ENCODE data around the gene NPPC. TPM values are rescaled to one million over a fixed set of nuclear protein-coding genes. Genes with fewer than 3 reads are reported as not detected.

The NPPC gene
- polyA plus RNA-seq, 1 of the 3 experiments (the other 2 are of a cell fraction), result not detected

GRCh38 chr2:231894566-231895380, 31.4 kb downstream of the NPPC start:
- H3K4me3 ChIP-seq (ENCODE audit: low read depth in 2 of 2, low read length in 1 of 2), result no peak overlapping the region
- H3K27ac ChIP-seq (ENCODE audit: low read depth in 2 of 2, low read length in 1 of 2), result no peak overlapping the region
- no peaks in the 10 kb centered on the region for H4K20me1 ChIP-seq (ENCODE audit: insufficient read depth)
- H3K4me1 ChIP-seq (ENCODE audit: control insufficient read depth in 1 of 2, insufficient read depth in 2 of 2, low read depth in 1 of 2, low read length in 1 of 2), result no peaks in the 10 kb centered on the region
- ChIA-PET CTCF (interaction anchor here (1.1 kb wide), 1 partner anchor 29 kb away, joined by 3 read pairs; no protein-coding TSS in a partner anchor), POLR2A (no interaction called here)
- H3F3A ChIP-seq (replicated peaks; ENCODE audit: insufficient read depth), result no peaks in the 10 kb centered on the region
- H3K27me3 ChIP-seq (ENCODE audit: insufficient read depth), result peaks cover 9% of the 10 kb centered on the region; the same call in 1 of the 2 replicates
- WGBS (ENCODE audit: low lambda C conversion rate), result 67% methylated on average over 13 of the region's 15 CpGs
- no peak overlapping the region for H3K9ac ChIP-seq
- no peak for TF ChIP-seq IRF3 (IDR thresholded peaks at IDR 0.05; ENCODE audit: low read depth, low read length)
- no peak for TF ChIP-seq SIN3A (IDR thresholded peaks at IDR 0.05; ENCODE audit: borderline replicate concordance, low read depth, low read length)
- TF ChIP-seq ELF1 (IDR thresholded peaks at IDR 0.05), result no peak
- TF ChIP-seq NFIC (IDR thresholded peaks at IDR 0.05; ENCODE audit: borderline replicate concordance), result no peak
- no peak for TF ChIP-seq MEF2A (IDR thresholded peaks at IDR 0.05; ENCODE audit: borderline replicate concordance, low read depth)
- no peak for TF ChIP-seq CTCF (IDR thresholded peaks at IDR 0.05)
- no peak for TF ChIP-seq FOXJ3 (CRISPR knock-in tag; IDR thresholded peaks at IDR 0.05)
- TF ChIP-seq RAD21 (IDR thresholded peaks at IDR 0.05; ENCODE audit: low read length), result no peak
- TF ChIP-seq USF2 (IDR thresholded peaks at IDR 0.05; ENCODE audit: borderline replicate concordance, low read depth, low read length), result no peak
- H3K9me3 ChIP-seq, result no peaks in the 10 kb centered on the region
- no peak overlapping the region for H3K4me2 ChIP-seq
- no peaks in the 10 kb centered on the region for H3K9me2 ChIP-seq
- no peak overlapping the region for H2AFZ ChIP-seq (ENCODE audit: low read depth)
- no peaks in the 10 kb centered on the region for H3K36me3 ChIP-seq (replicated peaks in 1 of 2; ENCODE audit: control insufficient read depth in 1 of 2, insufficient read depth in 2 of 2, low read length in 1 of 2)
- no peaks in the 10 kb centered on the region for H3K79me2 ChIP-seq (ENCODE audit: insufficient read depth)
- DNase-seq, result no peak

GRCh38 chr2:231891514-231891905, 34.7 kb downstream of the NPPC start:
- Histone ChIP-seq H2AFZ (ENCODE audit: low read depth) (no peak overlapping the region), H4K20me1 (ENCODE audit: insufficient read depth) (no peaks in the 10 kb centered on the region), H3K9ac (no peak overlapping the region), H3K4me2 (no peak overlapping the region), H3K27me3 (ENCODE audit: insufficient read depth) (peaks cover 9% of the 10 kb centered on the region; the same call in 1 of the 2 replicates), H3K4me1 (ENCODE audit: control insufficient read depth in 1 of 2, insufficient read depth in 2 of 2, low read depth in 1 of 2, low read length in 1 of 2) (no peaks in the 10 kb centered on the region), H3K36me3 (replicated peaks in 1 of 2; ENCODE audit: control insufficient read depth in 1 of 2, insufficient read depth in 2 of 2, low read length in 1 of 2) (no peaks in the 10 kb centered on the region), H3K4me3 (ENCODE audit: low read depth in 2 of 2, low read length in 1 of 2) (no peak overlapping the region), H3K9me3 (no peaks in the 10 kb centered on the region), H3K79me2 (ENCODE audit: insufficient read depth) (no peaks in the 10 kb centered on the region), H3K9me2 (no peaks in the 10 kb centered on the region), H3F3A (replicated peaks; ENCODE audit: insufficient read depth) (no peaks in the 10 kb centered on the region), H3K27ac (ENCODE audit: low read depth in 2 of 2, low read length in 1 of 2) (no peak overlapping the region)
- no peak for DNase-seq
- CTCF ChIA-PET, result interaction anchor here (1.4 to 1.5 kb wide), 2 partner anchors 10 to 14 kb away, joined by 4 read pairs; no protein-coding TSS in a partner anchor
- POLR2A ChIA-PET, result no interaction called here
- WGBS (ENCODE audit: low lambda C conversion rate), result 70% methylated on average over 10 of the region's 11 CpGs
- TF ChIP-seq TAF1 (IDR thresholded peaks at IDR 0.05; ENCODE audit: borderline replicate concordance, low read depth, low read length), result no peak
- no peak for TF ChIP-seq RFX5 (IDR thresholded peaks at IDR 0.05; ENCODE audit: low read length)
- no peak for TF ChIP-seq FOXJ3 (CRISPR knock-in tag; IDR thresholded peaks at IDR 0.05)
- no peak for TF ChIP-seq SMC3 (IDR thresholded peaks at IDR 0.05; ENCODE audit: low read depth, low read length)
- TF ChIP-seq GABPA (IDR thresholded peaks at IDR 0.05; ENCODE audit: low read depth), result no peak
- no peak for TF ChIP-seq RXRA (IDR thresholded peaks at IDR 0.05; ENCODE audit: borderline replicate concordance, low read depth)
- TF ChIP-seq YY1 (IDR thresholded peaks at IDR 0.05; ENCODE audit: low read depth), result no peak
- TF ChIP-seq REST (IDR thresholded peaks at IDR 0.05; ENCODE audit: low read depth, low read length), result no peak
- TF ChIP-seq JUND (IDR thresholded peaks at IDR 0.05), result no peak
- TF ChIP-seq RAD21 (IDR thresholded peaks at IDR 0.05; ENCODE audit: low read length), result no peak
- no peak for TF ChIP-seq GATA2 (CRISPR knock-in tag; IDR thresholded peaks at IDR 0.05)
